HEK293 (cell line): Measurements from ENCODE around the gene CNN2.

ENCODE experiments used
- BCL11A ChIP-seq: fragments of 450-650 bp; formaldehyde crosslinking; IDR thresholded peaks from 2 replicates; pipeline ENCODE4 v1.5.1; 2016; ENCODE audit warnings: low read depth, missing biosample characterization, missing genetic modification characterization
- BCL11B ChIP-seq: fragments of 450-650 bp; formaldehyde crosslinking; IDR thresholded peaks from 2 replicates; pipeline ENCODE4 v1.5.1; 2016; ENCODE audit warnings: low read depth, missing biosample characterization, missing genetic modification characterization
- KLF1 ChIP-seq: fragments of 450-650 bp; formaldehyde crosslinking; IDR thresholded peaks from 2 replicates; pipeline ENCODE4 v1.5.1; 2016; ENCODE audit warnings: missing biosample characterization, missing genetic modification characterization
- OSR2 ChIP-seq: fragments of 450-650 bp; formaldehyde crosslinking; IDR thresholded peaks from 2 replicates; pipeline ENCODE4 v1.5.1; 2016; ENCODE audit warnings: missing biosample characterization, missing genetic modification characterization
- SP3 ChIP-seq: fragments of 450-650 bp; formaldehyde crosslinking; IDR thresholded peaks from 2 replicates; pipeline ENCODE4 v1.5.1; 2016; ENCODE audit warnings: missing biosample characterization, missing genetic modification characterization
- SP7 ChIP-seq: fragments of 450-650 bp; formaldehyde crosslinking; IDR thresholded peaks from 2 replicates; pipeline ENCODE4 v1.5.1; 2016; ENCODE audit warnings: missing biosample characterization, missing genetic modification characterization
- ZBTB48 ChIP-seq: fragments of 450-650 bp; formaldehyde crosslinking; IDR thresholded peaks from 2 replicates; pipeline ENCODE4 v1.5.1; 2016; ENCODE audit warnings: missing biosample characterization, missing genetic modification characterization
- ZBTB8A ChIP-seq: fragments of 450-650 bp; formaldehyde crosslinking; IDR thresholded peaks from 2 replicates; pipeline ENCODE4 v1.5.1; 2016; ENCODE audit warnings: missing biosample characterization, missing genetic modification characterization
- ZEB2 ChIP-seq: fragments of 450-650 bp; formaldehyde crosslinking; IDR thresholded peaks from 2 replicates; pipeline ENCODE4 v1.5.1; 2016; ENCODE audit warnings: missing biosample characterization, missing genetic modification characterization
- ZFHX2 ChIP-seq: fragments of 450-650 bp; formaldehyde crosslinking; conservative IDR thresholded peaks from 2 replicates; pipeline ENCODE4 v1.5.1; 2016; ENCODE audit warnings: missing biosample characterization, missing genetic modification characterization
- ZNF114 ChIP-seq: fragments of 450-650 bp; formaldehyde crosslinking; IDR thresholded peaks from 2 replicates; pipeline ENCODE4 v1.5.0; 2017; ENCODE audit warnings: missing biosample characterization, missing genetic modification characterization
- ZNF2 ChIP-seq: fragments of 450-650 bp; formaldehyde crosslinking; IDR thresholded peaks from 2 replicates; pipeline ENCODE4 v1.5.1; 2016; ENCODE audit warnings: missing biosample characterization, missing genetic modification characterization
- ZNF292 ChIP-seq: fragments of 450-650 bp; formaldehyde crosslinking; IDR thresholded peaks from 2 replicates; pipeline ENCODE4 v1.5.1; 2016; ENCODE audit warnings: low read depth, missing biosample characterization, missing genetic modification characterization, borderline replicate concordance
- ZNF311 ChIP-seq: fragments of 450-650 bp; formaldehyde crosslinking; IDR thresholded peaks from 2 replicates; pipeline ENCODE4 v1.5.1; 2017; ENCODE audit warnings: missing biosample characterization, missing genetic modification characterization, borderline replicate concordance
- ZNF350 ChIP-seq: fragments of 450-650 bp; formaldehyde crosslinking; IDR thresholded peaks from 2 replicates; pipeline ENCODE4 v1.5.0; 2017; ENCODE audit warnings: missing biosample characterization, mild to moderate bottlenecking, missing genetic modification characterization
- ZNF561 ChIP-seq: fragments of 450-650 bp; IDR thresholded peaks from 2 replicates; pipeline ENCODE4 v1.5.1; 2018; ENCODE audit warnings: missing biosample characterization, missing genetic modification characterization, borderline replicate concordance
- ZNF600 ChIP-seq: fragments of 450-650 bp; formaldehyde crosslinking; IDR thresholded peaks from 2 replicates; pipeline ENCODE4 v1.5.1; 2016; ENCODE audit warnings: missing biosample characterization, missing genetic modification characterization
- ZNF623 ChIP-seq: fragments of 450-650 bp; formaldehyde crosslinking; IDR thresholded peaks from 2 replicates; pipeline ENCODE4 v1.5.1; 2016; ENCODE audit warnings: missing biosample characterization, missing genetic modification characterization
- ZNF777 ChIP-seq: fragments of 450-650 bp; formaldehyde crosslinking; IDR thresholded peaks from 2 replicates; pipeline ENCODE4 v1.5.1; 2017; ENCODE audit warnings: missing biosample characterization, missing genetic modification characterization, borderline replicate concordance
- ZNF843 ChIP-seq: fragments of 450-650 bp; formaldehyde crosslinking; IDR thresholded peaks from 2 replicates; pipeline ENCODE4 v1.5.1; 2016; ENCODE audit warnings: missing biosample characterization, missing genetic modification characterization
- TF ChIP-seq, protein P1 (sequence below): fragments of 450-650 bp; formaldehyde crosslinking; IDR thresholded peaks from 2 replicates; pipeline ENCODE4 v1.5.1; 2016; ENCODE audit warnings: missing biosample characterization, missing genetic modification characterization
- TF ChIP-seq, protein P2 (sequence below): fragments of 450-650 bp; formaldehyde crosslinking; IDR thresholded peaks from 2 replicates; pipeline ENCODE4 v1.5.1; 2016; ENCODE audit warnings: missing biosample characterization, missing genetic modification characterization
- TF ChIP-seq, protein P3 (sequence below): sonication (generic); formaldehyde crosslinking; IDR thresholded peaks from 2 replicates; pipeline ENCODE4 v1.8.1; 2022; ENCODE audit warnings: mild to moderate bottlenecking, moderate library complexity, missing genetic modification reagents
- TF ChIP-seq, protein P4 (sequence below): fragments of 450-650 bp; formaldehyde crosslinking; IDR thresholded peaks from 2 replicates; pipeline ENCODE4 v1.5.1; 2017; ENCODE audit warnings: missing biosample characterization, mild to moderate bottlenecking, missing genetic modification characterization, moderate library complexity

CNN2 gene

DNA sequence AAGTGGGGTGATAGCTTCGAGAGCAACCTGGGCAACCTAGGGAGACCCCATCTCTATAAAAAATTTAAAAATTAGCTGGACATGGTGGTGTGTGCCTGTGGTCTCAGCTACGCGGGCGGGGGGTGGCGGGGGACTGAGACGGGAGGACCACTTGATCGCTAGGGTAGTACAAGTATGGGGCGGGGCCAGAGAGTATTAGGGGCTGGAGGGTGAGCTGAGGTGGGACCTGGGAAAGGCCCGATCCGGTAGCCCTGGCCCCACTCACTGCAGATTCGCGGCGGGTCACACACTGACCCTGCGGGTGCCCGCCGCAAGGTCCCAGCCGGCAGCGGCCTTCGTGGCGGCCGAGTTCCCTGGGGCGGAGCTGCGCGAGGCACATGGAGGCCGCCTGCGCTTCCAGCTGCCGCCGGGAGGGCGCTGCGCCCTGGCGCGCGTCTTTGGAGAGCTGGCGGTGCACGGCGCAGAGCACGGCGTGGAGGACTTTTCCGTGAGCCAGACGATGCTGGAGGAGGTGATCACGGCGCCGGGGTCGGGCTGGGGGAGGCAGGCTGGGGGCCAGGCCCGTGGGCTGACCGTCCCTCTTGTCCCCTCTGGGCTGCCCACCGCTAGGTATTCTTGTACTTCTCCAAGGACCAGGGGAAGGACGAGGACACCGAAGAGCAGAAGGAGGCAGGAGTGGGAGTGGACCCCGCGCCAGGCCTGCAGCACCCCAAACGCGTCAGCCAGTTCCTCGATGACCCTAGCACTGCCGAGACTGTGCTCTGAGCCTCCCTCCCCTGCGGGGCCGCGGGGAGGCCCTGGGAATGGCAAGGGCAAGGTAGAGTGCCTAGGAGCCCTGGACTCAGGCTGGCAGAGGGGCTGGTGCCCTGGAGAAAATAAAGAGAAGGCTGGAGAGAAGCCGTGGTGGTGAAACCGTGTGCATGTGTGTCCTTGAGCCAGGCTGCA is 38.5 kb downstream of the CNN2 start (continued):
- TF ChIP-seq, protein P1, sequence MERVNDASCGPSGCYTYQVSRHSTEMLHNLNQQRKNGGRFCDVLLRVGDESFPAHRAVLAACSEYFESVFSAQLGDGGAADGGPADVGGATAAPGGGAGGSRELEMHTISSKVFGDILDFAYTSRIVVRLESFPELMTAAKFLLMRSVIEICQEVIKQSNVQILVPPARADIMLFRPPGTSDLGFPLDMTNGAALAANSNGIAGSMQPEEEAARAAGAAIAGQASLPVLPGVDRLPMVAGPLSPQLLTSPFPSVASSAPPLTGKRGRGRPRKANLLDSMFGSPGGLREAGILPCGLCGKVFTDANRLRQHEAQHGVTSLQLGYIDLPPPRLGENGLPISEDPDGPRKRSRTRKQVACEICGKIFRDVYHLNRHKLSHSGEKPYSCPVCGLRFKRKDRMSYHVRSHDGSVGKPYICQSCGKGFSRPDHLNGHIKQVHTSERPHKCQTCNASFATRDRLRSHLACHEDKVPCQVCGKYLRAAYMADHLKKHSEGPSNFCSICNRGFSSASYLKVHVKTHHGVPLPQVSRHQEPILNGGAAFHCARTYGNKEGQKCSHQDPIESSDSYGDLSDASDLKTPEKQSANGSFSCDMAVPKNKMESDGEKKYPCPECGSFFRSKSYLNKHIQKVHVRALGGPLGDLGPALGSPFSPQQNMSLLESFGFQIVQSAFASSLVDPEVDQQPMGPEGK (tag by site-specific recombination) = peak; percentile 9; the same call in 1 of the 2 replicates
- TF ChIP-seq ZEB2 (tag by site-specific recombination) = 0 out of 2 replicates have a peak, but pooled peaks have one; percentile 14
- TF ChIP-seq ZNF843 (tag by site-specific recombination) = 0 out of 2 replicates have a peak, but pooled peaks have one; percentile 8
- TF ChIP-seq, protein P2, sequence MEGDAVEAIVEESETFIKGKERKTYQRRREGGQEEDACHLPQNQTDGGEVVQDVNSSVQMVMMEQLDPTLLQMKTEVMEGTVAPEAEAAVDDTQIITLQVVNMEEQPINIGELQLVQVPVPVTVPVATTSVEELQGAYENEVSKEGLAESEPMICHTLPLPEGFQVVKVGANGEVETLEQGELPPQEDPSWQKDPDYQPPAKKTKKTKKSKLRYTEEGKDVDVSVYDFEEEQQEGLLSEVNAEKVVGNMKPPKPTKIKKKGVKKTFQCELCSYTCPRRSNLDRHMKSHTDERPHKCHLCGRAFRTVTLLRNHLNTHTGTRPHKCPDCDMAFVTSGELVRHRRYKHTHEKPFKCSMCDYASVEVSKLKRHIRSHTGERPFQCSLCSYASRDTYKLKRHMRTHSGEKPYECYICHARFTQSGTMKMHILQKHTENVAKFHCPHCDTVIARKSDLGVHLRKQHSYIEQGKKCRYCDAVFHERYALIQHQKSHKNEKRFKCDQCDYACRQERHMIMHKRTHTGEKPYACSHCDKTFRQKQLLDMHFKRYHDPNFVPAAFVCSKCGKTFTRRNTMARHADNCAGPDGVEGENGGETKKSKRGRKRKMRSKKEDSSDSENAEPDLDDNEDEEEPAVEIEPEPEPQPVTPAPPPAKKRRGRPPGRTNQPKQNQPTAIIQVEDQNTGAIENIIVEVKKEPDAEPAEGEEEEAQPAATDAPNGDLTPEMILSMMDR (tag by site-specific recombination) = peak; percentile 94
- TF ChIP-seq ZBTB8A (tag by site-specific recombination) = peak; percentile 81
- TF ChIP-seq SP3 (tag by site-specific recombination) = peak; percentile 52; the same call in 1 of the 2 replicates
- TF ChIP-seq ZNF600 (tag by site-specific recombination) = peak; percentile 62
- TF ChIP-seq ZBTB48 (tag by site-specific recombination) = peak; percentile 59; the same call in 1 of the 2 replicates
- TF ChIP-seq ZNF114 (tag by site-specific recombination) = no peak
- TF ChIP-seq SP7 = 0 out of 2 replicates have a peak, but pooled peaks have one; percentile 11
- TF ChIP-seq, protein P3, sequence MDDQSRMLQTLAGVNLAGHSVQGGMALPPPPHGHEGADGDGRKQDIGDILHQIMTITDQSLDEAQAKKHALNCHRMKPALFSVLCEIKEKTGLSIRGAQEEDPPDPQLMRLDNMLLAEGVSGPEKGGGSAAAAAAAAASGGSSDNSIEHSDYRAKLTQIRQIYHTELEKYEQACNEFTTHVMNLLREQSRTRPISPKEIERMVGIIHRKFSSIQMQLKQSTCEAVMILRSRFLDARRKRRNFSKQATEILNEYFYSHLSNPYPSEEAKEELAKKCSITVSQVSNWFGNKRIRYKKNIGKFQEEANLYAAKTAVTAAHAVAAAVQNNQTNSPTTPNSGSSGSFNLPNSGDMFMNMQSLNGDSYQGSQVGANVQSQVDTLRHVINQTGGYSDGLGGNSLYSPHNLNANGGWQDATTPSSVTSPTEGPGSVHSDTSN (CRISPR knock-in tag) = 0 out of 2 replicates have a peak, but pooled peaks have one; percentile 31
- no peak for TF ChIP-seq OSR2
- TF ChIP-seq BCL11A (tag by site-specific recombination) = no peak
- no peak for TF ChIP-seq ZNF292 (tag by site-specific recombination)
- TF ChIP-seq ZNF623 = no peak
- no peak for TF ChIP-seq ZNF350 (tag by site-specific recombination)
- no peak for TF ChIP-seq ZNF777
- TF ChIP-seq ZNF311 (tag by site-specific recombination) = no peak
- TF ChIP-seq ZFHX2 (tag by site-specific recombination) = peak; percentile 31; the same call in 1 of the 2 replicates
- TF ChIP-seq KLF1 (tag by site-specific recombination) = 0 out of 2 replicates have a peak, but pooled peaks have one; percentile 27
- TF ChIP-seq BCL11B (tag by site-specific recombination) = no peak; the same call in none of the 2 replicates
- TF ChIP-seq, protein P4, sequence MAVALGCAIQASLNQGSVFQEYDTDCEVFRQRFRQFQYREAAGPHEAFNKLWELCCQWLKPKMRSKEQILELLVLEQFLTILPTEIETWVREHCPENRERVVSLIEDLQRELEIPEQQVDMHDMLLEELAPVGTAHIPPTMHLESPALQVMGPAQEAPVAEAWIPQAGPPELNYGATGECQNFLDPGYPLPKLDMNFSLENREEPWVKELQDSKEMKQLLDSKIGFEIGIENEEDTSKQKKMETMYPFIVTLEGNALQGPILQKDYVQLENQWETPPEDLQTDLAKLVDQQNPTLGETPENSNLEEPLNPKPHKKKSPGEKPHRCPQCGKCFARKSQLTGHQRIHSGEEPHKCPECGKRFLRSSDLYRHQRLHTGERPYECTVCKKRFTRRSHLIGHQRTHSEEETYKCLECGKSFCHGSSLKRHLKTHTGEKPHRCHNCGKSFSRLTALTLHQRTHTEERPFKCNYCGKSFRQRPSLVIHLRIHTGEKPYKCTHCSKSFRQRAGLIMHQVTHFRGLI (tag by site-specific recombination) = 0 out of 2 replicates have a peak, but pooled peaks have one; percentile 15
- TF ChIP-seq ZNF561 (tag by site-specific recombination) = peak; percentile 68; the same call in 1 of the 2 replicates
- peak; percentile 57 for TF ChIP-seq ZNF2 (tag by site-specific recombination)
